Mesothelial cell of epicardium (in vitro differentiated cells): ENCODE results near the gene TMEM167B. TPM values are rescaled to one million over a fixed set of nuclear protein-coding genes. Genes with fewer than 3 reads are reported as not detected.

Experiments
- DNase-seq, 2 experiments: peaks; one replicate each; pipeline ENCODE4 v3.0.0; 2021; ENCODE audit warnings: low spot score in 2 of 2; ENCODE audit not compliant: unreplicated experiment in 2 of 2
- H3K27ac Mint-ChIP-seq: 2 replicates; pipeline ENCODE4 v1.8.0; 2021; ENCODE audit warnings: mixed read lengths
- H3K27me3 Mint-ChIP-seq: 2 replicates; pipeline ENCODE4 v1.8.0; 2021; ENCODE audit warnings: low read depth, mixed read lengths
- H3K36me3 Mint-ChIP-seq: 2 replicates; pipeline ENCODE4 v1.8.0; 2021; ENCODE audit warnings: mixed read lengths
- H3K4me1 Mint-ChIP-seq: 2 replicates; pipeline ENCODE4 v1.8.0; 2021; ENCODE audit warnings: mixed read lengths
- H3K4me3 Mint-ChIP-seq: 2 replicates; pipeline ENCODE4 v1.8.0; 2021; ENCODE audit warnings: mild to moderate bottlenecking, moderate library complexity, mixed read lengths
- H3K9me3 Mint-ChIP-seq: 2 replicates; pipeline ENCODE4 v1.8.0; 2021; ENCODE audit warnings: mixed read lengths
- CTCF ChIP-seq: fragments of 200-600 bp; sonication (generic); IDR thresholded peaks from one replicate; pipeline ENCODE4 v1.5.0; 2021; ENCODE audit warnings: antibody characterized with exemption; ENCODE audit not compliant: unreplicated experiment
- total RNA-seq: library from RNA; stranded (reverse); gene quantifications from 3 replicates; pipeline ENCODE4 v1.2.1, GENCODE V29; 2021

The TMEM167B gene
- total RNA-seq, 1 donor from 2014 or later = 33.5 TPM

- DNase-seq = no peak
- TF ChIP-seq CTCF = no peak
- H3K27me3 Mint-ChIP-seq = peaks cover 77% of the 10 kb centered on the region
- no peaks in the 10 kb centered on the region for H3K36me3 Mint-ChIP-seq
- H3K9me3 Mint-ChIP-seq = no peaks in the 10 kb centered on the region
- H3K4me1 Mint-ChIP-seq = peaks cover 13% of the 10 kb centered on the region
- no peak overlapping the region for H3K4me3 Mint-ChIP-seq
- H3K27ac Mint-ChIP-seq = no peak overlapping the region
These were observed 25.7 kb downstream of the TMEM167B start for GRCh38 chr1:109116286-109116685.

- Mint-ChIP-seq H3K27me3 (peaks cover 61% of the 10 kb centered on the region), H3K4me3 (no peak overlapping the region), H3K27ac (no peak overlapping the region), H3K36me3 (no peaks in the 10 kb centered on the region), H3K9me3 (no peaks in the 10 kb centered on the region), H3K4me1 (peaks cover 9% of the 10 kb centered on the region)
- no peak for DNase-seq
- TF ChIP-seq CTCF = no peak
These were observed 27.5 kb downstream of the TMEM167B start for GRCh38 chr1:109118089-109118488.

DNA sequence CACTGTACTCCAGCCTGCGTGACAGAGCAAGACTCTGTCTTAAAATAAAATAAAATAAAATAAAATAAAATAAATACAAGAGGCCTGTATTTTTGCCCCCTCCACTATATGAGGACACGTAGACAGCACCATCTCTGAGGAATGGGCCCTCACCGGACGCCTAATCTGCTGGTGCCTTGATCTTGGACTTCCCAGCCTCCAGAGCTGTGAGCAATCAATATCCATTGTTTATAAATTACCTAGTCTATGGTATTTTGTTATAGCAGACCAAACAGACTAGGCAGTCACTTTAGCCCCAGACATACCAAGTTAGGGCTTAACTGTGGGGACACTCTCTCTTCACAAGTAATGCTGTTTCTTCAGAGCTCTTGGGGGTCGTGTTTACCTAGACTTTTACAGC, 29.8 kb downstream of the TMEM167B start:
- no peaks in the 10 kb centered on the region for H3K9me3 Mint-ChIP-seq
- no peak overlapping the region for H3K4me3 Mint-ChIP-seq
- no peak for TF ChIP-seq CTCF
- no peaks in the 10 kb centered on the region for H3K36me3 Mint-ChIP-seq
- peaks cover 42% of the 10 kb centered on the region for H3K27me3 Mint-ChIP-seq
- no peak overlapping the region for H3K27ac Mint-ChIP-seq
- DNase-seq = no peak
- no peaks in the 10 kb centered on the region for H3K4me1 Mint-ChIP-seq

- H3K9me3 Mint-ChIP-seq = no peaks in the 10 kb centered on the region
- no peak for DNase-seq
- H3K4me1 Mint-ChIP-seq = no peaks in the 10 kb centered on the region
- H3K4me3 Mint-ChIP-seq = no peak overlapping the region
- TF ChIP-seq CTCF = no peak
- no peaks in the 10 kb centered on the region for H3K36me3 Mint-ChIP-seq
- H3K27me3 Mint-ChIP-seq = no peaks in the 10 kb centered on the region
- no peak overlapping the region for H3K27ac Mint-ChIP-seq
These were observed 40.5 kb downstream of the TMEM167B start for GRCh38 chr1:109131059-109131458.

GRCh38 chr1:109131800-109132199, 41.2 kb downstream of the TMEM167B start:
- no peak overlapping the region for H3K4me3 Mint-ChIP-seq
- no peak overlapping the region for H3K27ac Mint-ChIP-seq
- no peak for TF ChIP-seq CTCF
- DNase-seq = no peak
- no peaks in the 10 kb centered on the region for H3K27me3 Mint-ChIP-seq
- no peaks in the 10 kb centered on the region for H3K4me1 Mint-ChIP-seq
- no peaks in the 10 kb centered on the region for H3K9me3 Mint-ChIP-seq
- no peaks in the 10 kb centered on the region for H3K36me3 Mint-ChIP-seq
